GM19372 (cell line): ENCODE measurements around the gene NAIP.
"Not testable (repeated sequence)": the region's sequence is repeated elsewhere in the genome, so short reads cannot be mapped to it uniquely, and the experiment has no call there.

ENCODE experiments used
- ATAC-seq: cut with Tn5 transposase; IDR thresholded peaks from one replicate; pipeline ENCODE4 v1.9.1; 2021; ENCODE audit warnings: mild to moderate bottlenecking, low read depth, moderate library complexity; ENCODE audit not compliant: unreplicated experiment

NAIP gene

GRCh38 chr5:70931709-70932368 lies 93.3 kb downstream of the NAIP start:
- not testable (repeated sequence) for ATAC-seq

- ATAC-seq, result not testable (repeated sequence)
Observed at GRCh38 chr5:70925211-70925562, 100.0 kb downstream of the NAIP start.
